DMS79 treated with DMSO at 0.1 percent for 48 hours (cell line): Measurements from ENCODE around the gene GNPNAT1.
"Not testable (repeated sequence)": the region's sequence is repeated elsewhere in the genome, so short reads cannot be mapped to it uniquely, and the experiment has no call there.

Experiments
- DNase-seq: peaks from one replicate; lab custom pipeline; 2025; lab: John Stamatoyannopoulos, UW

Gene GNPNAT1

DNA sequence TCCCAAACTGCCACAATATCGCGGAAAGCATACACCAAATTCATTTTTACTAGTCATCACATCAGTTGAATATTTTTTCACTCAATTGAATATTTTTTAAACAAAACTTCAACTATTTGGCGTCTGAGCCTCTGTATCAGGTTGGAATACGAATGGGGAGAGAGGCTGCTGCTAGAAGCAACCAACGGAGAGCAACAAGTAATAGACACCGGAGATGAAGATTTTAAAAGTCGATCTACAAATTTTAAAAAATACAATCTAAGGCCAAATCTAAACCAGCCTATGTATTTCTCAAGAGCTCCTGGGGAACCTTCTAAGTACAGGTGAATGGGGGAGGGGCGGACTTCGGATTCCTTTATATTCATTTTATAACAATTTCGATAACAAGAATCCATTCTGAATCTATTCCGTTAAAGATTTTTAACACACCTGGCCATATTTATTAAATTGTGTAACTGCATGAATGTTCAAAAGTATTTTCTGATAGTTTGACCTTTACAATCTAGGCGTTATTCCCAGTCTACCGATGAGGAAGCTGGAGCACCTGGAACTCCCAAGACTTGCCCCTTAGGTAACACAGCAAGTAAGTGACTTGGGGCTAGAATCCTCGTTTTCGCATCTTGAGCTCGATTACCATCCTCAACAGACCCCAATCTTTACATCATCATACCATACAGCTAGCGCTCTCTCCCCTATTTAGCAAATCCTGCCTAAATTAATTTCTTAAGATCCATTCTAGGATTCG, 1.2 kb downstream of the GNPNAT1 start:
- DNase-seq: peak; percentile 54

DNA sequence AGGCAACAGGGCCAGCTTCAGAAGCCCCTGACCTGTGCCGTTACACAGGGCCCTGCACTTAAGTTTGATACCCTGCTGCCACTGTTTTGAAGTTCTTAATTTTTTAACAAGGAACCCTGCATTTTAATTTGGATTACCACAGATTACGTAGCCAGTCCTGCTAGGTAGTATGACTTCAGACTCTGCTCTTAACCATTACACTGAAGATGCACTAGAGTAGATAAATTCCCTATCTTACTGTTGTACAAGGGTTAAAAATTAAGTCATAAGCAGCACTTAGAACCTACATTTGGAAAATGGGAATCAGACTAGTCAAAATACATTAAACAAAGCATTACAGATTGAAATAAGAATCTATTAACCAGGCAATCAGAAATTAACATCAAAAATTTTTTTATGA, 2.3 kb downstream of the GNPNAT1 start:
- no peak for DNase-seq

DNA sequence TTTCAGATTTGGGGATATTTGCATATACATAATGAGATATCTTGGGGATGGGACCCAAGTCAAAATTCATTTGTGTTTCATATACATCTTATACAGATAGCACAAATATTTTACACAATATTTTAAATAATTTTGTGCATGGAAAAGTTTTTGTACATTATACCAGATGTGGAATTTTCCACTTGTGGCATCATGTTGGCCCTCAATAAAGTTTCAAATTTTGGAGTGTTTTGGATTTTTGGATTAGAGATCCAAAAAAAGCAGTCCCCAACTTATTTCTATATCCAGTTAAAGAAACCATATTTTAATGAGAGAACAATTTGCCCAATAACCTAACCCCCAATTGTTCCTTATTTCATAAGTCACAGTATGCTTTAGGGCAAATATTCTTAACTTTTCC, 4.5 kb downstream of the GNPNAT1 start:
- DNase-seq: no peak

DNA sequence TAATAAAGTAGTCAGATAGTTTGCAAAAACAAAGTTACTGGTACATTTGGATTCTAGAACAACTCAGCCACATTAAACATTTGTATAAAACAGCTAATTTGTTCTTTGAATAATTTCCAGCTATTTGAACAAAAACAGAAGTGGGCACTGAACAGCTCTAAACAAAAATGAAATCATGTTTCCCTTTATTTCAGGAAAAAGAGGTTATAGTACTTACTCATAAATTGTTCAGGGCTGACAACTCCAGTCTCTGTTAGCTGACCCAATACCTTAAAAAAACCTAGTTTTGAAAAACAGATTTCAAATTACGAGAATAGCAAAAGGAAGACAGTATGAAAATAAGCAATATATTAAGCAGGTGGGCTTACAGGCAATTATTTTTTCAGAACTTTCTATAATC, 8.2 kb downstream of the GNPNAT1 start:
- no peak for DNase-seq

DNA sequence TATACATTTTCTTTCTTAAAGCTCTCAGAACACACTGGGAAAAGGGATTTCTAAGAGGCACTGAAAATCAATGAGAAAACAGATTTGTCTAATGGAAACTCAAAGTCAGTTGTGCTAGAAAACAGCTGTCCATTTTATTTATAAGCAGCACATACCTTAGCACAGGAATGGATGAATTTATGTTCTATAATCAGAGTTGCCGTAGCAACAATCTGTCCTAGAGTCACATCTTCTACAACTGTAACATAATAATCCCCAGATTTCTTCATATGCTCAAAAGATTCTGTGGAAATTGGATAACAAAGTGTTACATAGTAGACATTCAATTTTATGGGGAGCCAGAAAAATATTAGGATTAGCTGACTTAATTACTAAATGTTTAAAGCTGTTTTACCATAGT, 9.8 kb downstream of the GNPNAT1 start:
- DNase-seq: no peak

DNA sequence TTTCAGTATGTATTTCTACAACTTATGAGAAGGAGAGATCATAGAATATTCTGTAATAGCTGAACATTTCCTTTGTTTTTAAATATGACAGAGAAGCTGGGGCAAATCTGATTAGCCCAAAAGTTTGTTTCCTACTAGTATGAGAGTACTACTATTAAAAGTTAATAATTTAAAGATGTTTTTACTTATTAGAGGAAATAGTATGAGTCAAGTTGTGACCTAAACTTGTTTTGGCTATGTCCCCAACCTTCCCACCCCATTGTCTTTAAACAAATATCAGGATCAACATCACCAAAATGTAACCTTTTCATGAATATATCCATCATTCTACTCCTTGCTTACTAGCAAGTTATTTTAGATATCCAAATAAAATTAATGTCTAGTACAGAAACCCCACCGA, 10.5 kb downstream of the GNPNAT1 start:
- DNase-seq: no peak

DNA sequence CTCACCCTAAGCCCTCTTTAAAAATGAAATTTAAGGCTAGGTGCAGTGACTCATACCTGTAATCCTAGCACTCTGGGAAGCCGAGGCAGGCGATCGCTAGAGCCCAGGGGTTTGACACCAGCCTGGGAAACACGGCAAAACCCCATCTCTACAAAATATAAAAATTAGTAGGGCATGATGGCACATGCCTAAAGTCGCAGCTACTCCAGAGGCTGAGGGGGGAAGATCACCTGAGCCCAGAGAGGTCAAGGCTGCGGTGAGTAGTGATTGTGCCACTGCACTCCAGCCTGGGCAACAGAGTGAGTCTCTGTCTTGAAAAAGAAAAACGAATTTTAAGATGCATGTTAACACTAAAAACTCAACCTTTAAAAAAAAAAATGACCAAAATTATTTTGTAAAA, 12.7 kb downstream of the GNPNAT1 start:
- DNase-seq: no peak

DNA sequence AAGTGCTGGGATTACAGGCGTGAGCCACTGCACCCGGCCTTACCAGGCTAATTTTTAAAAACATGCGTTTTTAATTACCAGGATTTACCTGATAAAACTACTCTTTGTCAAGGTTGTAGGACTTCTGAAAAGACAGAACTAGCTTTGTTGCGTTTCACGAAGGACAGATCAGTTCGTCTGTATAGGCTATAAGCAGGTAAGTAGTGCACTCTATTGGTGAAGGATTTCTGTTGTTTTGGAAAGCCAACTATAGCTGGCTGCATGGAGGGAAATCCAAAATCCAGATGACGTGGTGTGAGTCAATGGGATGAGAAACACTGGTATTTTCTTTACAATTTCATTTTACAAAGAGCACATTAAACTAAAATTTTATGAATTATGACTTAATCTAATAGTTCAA, 14.6 kb downstream of the GNPNAT1 start:
- DNase-seq: no peak

DNA sequence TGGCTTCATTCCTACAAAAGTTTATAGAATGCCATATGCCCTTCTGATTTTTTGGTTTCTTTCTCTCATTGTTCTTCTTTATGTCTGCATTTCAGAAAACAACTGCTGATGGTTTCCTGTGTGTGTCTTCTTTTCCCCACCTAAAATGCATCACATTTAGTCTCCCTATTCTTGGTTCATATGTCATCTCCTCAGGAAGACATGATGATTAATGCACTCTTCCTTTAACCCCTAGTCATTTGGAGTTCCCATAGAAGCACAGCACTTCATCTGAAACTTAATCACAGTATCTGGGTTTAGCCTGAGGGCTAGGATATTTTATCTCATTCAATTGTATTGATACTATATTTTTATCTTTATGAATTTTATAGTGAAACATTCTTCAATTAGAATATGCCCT, 21.5 kb downstream of the GNPNAT1 start:
- DNase-seq: no peak

DNA sequence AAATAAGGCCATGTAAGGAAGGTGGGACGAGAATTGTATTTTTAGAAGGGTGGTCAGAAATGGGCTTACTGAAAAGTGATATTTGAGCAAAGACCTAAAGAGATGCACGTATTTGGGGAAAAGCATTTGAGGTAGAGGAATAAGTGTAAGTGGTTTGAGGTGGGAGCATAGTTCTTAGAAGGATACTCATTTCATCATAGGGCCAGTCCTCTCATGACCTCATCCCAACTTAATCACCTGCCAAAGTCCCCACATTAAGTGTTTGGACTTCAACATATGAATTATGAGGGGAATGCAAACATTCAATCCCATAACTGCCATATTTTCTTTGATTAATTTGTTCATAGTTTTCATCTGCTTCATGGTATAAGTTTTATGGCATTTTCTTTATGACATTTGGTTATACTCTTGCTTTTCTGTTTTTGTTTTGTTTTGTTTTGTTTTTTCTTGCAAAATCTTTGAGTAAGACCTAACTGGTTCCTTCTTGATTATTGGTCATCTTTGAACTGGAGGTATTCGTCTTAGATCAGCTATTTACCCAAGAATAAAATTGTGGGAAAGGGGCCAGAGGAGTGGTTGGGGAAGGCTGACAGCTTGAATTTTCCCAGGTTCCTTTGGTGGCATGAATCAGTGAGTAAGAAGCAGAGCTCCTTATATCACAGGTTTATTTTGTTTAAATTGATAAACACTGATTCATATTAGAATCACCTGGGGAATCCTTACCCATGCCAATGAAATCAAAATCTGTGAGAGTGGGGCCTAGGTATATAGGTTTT, 24.2 kb downstream of the GNPNAT1 start:
- DNase-seq: no peak

DNA sequence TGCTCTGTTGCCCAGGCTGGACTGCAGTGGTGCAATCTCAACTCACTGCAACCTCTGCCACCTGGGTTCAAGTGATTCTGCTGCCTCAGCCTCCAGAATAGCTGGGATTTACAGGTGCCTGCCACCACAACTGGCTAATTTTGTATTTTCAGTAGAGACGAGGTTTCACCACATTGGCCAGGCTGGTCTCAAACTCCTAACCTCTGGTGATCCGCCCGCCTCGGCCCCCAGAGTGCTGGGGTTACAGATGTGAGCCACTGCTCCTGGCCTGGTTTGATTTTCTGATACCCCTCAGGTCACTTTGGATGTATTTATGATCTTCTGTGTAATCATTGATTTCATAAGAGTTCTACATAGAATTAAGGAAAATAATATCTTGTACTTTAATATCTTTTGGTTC, 28.5 kb downstream of the GNPNAT1 start:
- DNase-seq: not testable (repeated sequence)

DNA sequence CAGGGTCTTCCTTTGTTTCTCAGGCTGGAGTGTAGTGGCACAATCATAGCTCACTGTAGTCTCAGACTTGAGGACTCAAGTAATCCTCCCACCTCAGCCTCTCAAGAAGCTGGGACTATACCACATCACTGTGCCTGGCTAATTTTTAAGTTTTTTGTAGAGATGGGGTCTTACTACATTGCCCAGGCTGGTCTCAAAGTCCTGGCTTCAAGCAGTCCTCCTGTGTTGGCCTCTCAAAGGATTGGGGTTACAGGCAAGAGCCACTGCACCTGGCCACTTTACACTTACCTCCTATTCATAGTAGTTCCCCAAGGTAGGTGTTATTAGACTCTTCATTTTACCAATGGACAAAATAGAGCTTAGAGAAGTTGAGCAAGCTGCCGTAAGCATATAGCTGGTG, 32.3 kb downstream of the GNPNAT1 start:
- no peak for DNase-seq

DNA sequence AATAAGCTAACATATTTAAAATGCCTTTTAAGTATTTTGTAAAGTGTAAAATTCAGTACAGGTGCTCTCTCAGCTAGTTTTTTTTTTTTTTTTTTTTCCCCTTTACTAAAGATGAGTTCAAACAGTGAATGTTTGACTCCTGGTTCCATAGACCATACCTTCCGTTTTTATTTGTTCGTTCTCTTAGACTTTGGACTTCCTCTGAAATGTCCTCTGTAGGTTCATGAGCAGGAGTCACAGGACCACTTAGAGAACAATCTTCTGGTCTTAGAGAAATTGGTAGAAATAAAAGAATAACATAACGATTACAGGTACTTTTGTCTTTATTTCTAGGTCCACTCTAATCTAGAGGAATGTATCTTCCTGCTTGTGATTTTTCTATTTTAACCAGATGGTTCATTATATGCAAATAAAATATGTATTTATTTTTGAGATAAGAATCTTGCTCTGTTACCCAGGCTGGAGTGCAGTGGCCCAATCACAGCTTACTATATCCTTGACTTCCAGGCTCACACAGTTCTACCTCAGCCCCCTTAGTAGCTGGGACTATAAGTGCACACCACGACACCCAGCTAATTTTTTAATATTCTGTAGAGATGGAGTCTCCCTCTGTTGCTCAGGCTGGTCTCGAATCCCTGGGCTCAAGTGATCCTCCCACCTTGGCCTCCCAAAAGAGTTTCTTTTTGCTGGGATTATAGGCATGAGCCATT, 35.6 kb downstream of the GNPNAT1 start:
- no peak for DNase-seq

DNA sequence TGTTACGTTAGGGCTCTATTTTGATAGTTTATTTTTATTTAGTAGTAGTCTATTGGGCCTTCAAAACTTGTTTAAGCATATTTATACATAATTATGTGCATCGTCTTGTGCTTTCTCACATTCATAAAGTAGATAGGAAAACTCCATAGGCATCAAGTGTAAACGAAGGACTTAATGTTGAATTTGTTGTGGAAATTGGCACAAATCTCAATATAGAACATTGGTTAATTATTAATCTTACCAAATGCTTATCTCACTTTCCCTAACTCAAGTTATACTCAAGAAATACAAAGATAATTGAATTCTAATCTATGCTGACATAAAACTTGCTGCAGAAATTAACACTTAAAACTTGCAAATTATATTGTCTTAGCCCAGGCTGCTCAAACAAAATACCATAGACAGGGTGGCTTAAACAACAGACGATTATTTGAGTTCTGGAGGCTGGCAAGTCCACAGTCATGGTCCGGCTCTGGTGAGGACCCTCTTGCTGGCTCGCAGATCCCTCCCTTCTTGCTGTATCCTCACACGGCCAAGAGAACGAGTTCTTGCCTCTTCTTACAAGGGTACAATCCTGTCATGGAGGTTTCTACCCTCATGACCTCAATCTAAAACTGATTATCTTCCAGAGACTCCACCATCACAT, 42.6 kb downstream of the GNPNAT1 start:
- no peak for DNase-seq

DNA sequence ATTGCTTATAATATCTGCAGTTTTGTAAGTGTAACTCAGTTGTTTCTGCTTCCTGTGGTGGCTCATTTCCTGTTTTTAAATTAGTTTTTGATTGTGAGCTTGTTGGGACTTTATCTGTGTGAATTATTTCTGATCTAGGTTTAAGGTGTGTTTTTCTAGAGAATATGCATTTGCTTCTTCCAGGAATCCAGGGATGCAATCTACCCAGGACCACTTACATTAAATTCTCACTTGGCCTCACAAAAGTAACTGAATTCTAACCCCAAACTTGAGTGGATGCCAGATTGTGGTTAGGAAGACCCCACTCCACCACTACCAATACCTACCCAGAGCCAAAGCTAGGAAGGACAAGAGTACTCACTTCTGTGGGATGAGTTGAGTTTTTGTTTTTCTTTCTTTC, 49.5 kb downstream of the GNPNAT1 start:
- no peak for DNase-seq

DNA sequence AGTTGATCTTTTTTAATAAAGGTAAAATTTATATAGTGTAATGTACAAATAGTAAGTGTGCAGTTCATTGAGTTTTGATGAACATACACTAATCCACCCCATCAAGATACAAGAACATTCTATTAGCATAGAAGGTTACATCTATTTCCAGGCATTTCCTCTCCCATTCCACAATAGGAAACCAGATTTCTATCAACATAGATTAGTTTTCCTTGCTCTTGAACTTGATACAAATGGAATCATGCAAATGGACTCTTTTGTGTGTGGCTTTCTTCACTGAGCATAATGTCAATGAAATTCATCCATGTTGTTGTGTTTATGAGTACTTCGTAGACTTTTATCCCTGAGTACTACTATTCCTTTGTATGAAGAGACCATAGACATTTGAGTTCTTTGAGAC, 50.7 kb downstream of the GNPNAT1 start:
- no peak for DNase-seq

DNA sequence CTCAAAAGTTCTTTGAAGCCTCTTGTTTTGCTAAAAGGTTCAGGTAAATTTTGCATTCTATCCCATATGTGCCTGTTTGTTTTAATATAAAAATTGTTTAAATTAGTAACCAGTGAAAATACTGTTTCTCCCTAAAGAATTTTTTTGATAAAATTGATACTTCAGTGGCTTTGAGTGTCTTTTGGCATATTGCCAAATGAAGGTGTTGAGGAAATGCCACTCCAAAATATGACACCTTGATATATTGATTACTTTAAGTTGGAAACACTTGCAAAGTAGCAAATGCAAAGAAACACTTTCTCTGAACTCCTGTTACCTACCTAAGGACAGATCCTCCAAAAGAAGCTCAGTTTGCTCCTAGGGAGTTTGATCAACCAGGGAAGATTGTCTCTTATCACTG, 53.0 kb downstream of the GNPNAT1 start:
- no peak for DNase-seq

DNA sequence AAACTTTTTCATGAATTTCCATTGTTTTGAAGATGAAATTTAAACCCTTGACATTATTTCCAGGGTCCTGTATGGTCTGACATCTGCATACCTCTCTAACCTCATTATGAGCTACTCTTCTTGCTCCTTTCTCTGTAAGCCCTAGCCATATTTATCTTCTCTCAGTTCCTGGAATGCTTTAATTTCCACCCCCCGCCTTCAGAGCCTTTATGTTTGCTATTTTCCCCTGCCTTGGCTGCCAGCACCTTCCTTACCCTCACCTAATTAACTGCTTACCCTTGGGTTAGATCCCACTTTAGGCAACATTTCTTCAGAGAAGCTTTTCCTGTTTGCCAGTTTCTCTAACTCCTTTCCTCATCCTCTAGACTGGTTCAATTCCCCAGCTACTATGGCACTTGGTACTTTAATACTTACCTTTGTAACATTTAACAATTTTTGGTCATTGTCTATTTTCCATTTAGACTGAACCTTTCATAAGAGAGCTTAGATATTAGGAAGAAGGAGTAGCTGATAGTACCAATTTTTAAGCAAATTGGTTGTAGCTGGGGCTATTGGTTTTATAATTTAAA, 55.4 kb downstream of the GNPNAT1 start:
- DNase-seq: no peak

DNA sequence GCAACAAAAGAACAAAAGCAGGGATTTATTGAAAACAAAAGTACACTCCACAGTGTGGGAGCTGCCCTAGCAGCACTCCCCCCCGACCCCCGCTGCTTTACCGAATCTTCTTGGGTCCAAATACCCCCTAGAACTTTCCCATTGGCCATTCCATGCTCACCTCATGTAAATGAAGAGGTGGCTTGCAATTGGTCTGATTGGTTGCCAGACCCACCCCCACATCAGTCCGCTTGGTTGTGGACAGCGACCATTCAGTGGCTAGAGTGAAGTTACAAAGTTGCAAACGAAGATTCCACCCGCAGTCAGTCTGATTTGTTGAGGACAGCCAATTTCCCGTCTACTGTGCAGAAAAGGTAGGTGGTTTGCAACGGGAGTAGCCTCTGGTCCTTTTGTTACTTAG, 57.6 kb downstream of the GNPNAT1 start:
- no peak for DNase-seq

DNA sequence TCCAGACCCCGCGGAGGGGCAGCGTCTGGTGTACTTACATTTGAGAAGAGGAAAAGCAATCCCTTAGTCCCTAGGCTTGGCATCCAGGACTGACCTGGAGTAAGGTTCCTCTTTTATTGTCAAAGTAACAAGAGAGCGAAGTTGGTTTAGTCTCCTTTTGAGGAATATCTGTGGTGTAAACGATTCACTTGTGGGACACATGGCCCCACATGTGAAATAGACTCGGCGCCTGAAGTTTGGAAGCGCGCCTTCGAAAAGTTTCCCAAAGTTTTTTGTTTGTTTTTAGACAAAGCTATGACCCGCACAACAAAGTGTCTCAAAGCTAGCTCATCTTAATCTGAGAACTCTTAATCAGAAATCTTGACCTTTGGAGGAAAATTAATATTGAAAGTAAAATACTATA, 60.7 kb downstream of the GNPNAT1 start:
- DNase-seq: no peak

DNA sequence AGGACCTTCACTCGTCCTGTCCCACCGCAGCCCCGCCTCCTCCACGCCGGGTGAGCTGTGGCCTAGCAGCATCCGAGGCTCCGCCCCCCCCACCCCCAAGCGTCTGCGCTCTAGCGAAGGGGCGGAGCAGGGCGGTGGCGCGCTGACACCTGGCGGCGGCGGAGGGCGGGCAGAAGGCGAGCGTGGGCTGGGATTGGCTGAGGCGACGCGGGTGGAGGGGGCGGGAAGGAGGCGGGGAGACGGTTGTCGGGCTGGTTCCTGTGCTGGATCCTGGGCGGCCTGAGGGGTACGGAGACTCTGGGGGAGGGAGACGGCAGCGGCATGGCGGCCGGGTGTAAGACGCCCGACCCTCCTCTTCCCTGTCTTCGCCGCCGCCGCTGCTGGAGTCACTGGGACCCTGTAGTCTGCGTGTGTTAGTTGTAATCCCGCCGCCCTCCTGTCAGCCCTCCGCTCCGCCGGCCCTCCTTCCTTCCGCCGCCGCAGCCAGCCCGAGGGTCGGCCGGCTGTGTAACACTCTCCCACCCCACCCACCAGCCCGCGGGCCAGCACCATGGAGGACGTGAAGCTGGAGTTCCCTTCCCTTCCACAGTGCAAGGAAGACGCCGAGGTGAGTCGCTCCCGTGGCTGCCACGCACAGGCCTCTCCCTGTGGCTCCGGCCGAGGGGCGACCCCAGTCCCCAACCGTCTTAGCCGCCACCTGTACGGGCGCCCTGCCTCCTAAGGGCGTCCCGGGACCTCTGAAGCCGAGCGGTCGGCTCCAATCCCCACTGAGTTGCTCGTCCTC, 61.3 kb downstream of the GNPNAT1 start, which contains the start of gene STYX:
Gene STYX, plus strand, starts transcription at position 242 of the 784 bp plus-strand sequence. Its CDS starts 309 bp downstream, at position 551.
- DNase-seq: peak; percentile 99
